ENCODE data around the gene WDR73. TPM values are rescaled to one million over a fixed set of nuclear protein-coding genes. Genes with fewer than 3 reads are reported as not detected.

Gene WDR73
- polyA plus RNA-seq, 2 of the 4 experiments (the other 2 are of a cell fraction) = 41.0 to 44.7 TPM

GRCh38 chr15:84653584-84653909 lies 536 bp downstream of the WDR73 start:
- no peak; a peak in 1 of 6 replicates for ATAC-seq
- peak overlapping the region; percentile 86 for H3K4me2 ChIP-seq
- ChIA-PET POLR2A (interaction anchor here (0.7 to 2.1 kb wide), 10 partner anchors 9 to 274 kb away, joined by 3 to 15 read pairs (median 6); partner anchors contain the start of genes SEC11A and ZSCAN2), CTCF (interaction anchor here (0.6 to 8.6 kb wide), 18 partner anchors 9 to 515 kb away, joined by 3 to 85 read pairs (median 4); no protein-coding TSS in a partner anchor)
- H3K27ac ChIP-seq = peak overlapping the region; percentile 90 to 95
- 9% methylated on average over 7 of the region's 7 CpGs for WGBS (ENCODE audit: missing lambda C conversion rate)
- H3K4me3 ChIP-seq = peak overlapping the region; percentile 73
- no peaks in the 10 kb centered on the region for H3K9me3 ChIP-seq
- FAIRE-seq = no peak
- peaks cover 42% of the 10 kb centered on the region for H3K4me1 ChIP-seq
- DNase-seq (ENCODE audit: low read depth in 1 of 2, low spot score in 1 of 2) = no peak
- TF ChIP-seq ZFP36 (IDR thresholded peaks at IDR 0.05; ENCODE audit: borderline replicate concordance, partially characterized antibody) (no peak), HOXB13 (CRISPR knock-in tag; IDR thresholded peaks at IDR 0.05; ENCODE audit: low read depth) (0 out of 2 replicates have a peak, but pooled peaks have one; percentile 57), HOXB5 (CRISPR knock-in tag; IDR thresholded peaks at IDR 0.05) (0 out of 2 replicates have a peak, but pooled peaks have one; percentile 60)

GRCh38 chr15:84649706-84650105 lies 4.4 kb downstream of the WDR73 start:
- Histone ChIP-seq H3K27ac (no peak overlapping the region), H3K9me3 (no peaks in the 10 kb centered on the region), H3K4me2 (no peak overlapping the region), H3K4me3 (no peak overlapping the region), H3K4me1 (peaks cover 25% of the 10 kb centered on the region)
- CTCF ChIA-PET = interaction anchor here (1.0 to 4.0 kb wide), 4 partner anchors 50 to 285 kb away, joined by 3 to 18 read pairs (median 4); partner anchors contain the start of gene ZSCAN2
- DNase-seq (ENCODE audit: low read depth in 1 of 2, low spot score in 1 of 2) = no peak
- no peak for FAIRE-seq
- ATAC-seq = no peak
- POLR2A ChIA-PET = no interaction called here
- WGBS (ENCODE audit: missing lambda C conversion rate) = 93% methylated on average over 2 of the region's 2 CpGs
- TF ChIP-seq JUN (IDR thresholded peaks at IDR 0.05) = 0 out of 5 replicates have a peak, but pooled peaks of 1 of the 2 experiments have one; percentile 27
- TF ChIP-seq, protein P1, sequence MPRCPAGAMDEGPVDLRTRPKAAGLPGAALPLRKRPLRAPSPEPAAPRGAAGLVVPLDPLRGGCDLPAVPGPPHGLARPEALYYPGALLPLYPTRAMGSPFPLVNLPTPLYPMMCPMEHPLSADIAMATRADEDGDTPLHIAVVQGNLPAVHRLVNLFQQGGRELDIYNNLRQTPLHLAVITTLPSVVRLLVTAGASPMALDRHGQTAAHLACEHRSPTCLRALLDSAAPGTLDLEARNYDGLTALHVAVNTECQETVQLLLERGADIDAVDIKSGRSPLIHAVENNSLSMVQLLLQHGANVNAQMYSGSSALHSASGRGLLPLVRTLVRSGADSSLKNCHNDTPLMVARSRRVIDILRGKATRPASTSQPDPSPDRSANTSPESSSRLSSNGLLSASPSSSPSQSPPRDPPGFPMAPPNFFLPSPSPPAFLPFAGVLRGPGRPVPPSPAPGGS (IDR thresholded peaks at IDR 0.05) = no peak

DNA sequence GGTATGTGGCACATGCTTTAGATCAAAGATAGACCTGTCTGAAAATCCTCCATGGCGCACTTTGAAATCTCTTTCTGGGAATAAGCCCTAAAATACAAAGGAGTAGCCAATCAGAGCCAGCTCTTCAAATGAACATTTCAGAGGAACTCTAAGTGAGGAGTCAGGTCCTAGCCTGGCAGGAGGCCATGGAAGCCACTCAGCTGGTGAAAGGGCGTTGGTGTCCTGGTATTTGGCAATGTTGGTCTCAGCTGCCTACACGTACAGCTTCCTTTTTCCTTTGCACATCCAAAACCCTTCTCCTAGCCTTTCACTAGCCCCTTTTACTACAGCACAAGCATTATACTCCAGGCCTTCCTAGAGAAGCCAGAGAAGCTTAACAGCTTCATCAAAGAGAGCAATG lies 5.5 kb downstream of the WDR73 start:
- no peak overlapping the region for H3K27ac ChIP-seq
- H3K4me1 ChIP-seq = peaks cover 25% of the 10 kb centered on the region
- TF ChIP-seq BHLHE40 (IDR thresholded peaks at IDR 0.05; ENCODE audit: low read depth, low read length) (no peak), HOXB13 (CRISPR knock-in tag; IDR thresholded peaks at IDR 0.05; ENCODE audit: low read depth) (no peak), NPAS2 (CRISPR knock-in tag; IDR thresholded peaks at IDR 0.05; ENCODE audit: borderline replicate concordance) (no peak), ZSCAN20 (CRISPR knock-in tag; IDR thresholded peaks at IDR 0.05) (no peak), POLR2A (IDR thresholded peaks at IDR 0.05; ENCODE audit: low read length) (no peak), CBX8 (IDR thresholded peaks at IDR 0.05) (no peak), SREBF2 (IDR thresholded peaks at IDR 0.05) (no peak), TFCP2L1 (CRISPR knock-in tag; IDR thresholded peaks at IDR 0.05) (no peak), CHD4 (IDR thresholded peaks at IDR 0.05; ENCODE audit: borderline replicate concordance) (no peak), HES2 (IDR thresholded peaks at IDR 0.05) (no peak), HDAC2 (IDR thresholded peaks at IDR 0.05) (no peak), RCOR1 (IDR thresholded peaks at IDR 0.05; ENCODE audit: low read depth, low read length) (no peak)
- TF ChIP-seq, protein P2, sequence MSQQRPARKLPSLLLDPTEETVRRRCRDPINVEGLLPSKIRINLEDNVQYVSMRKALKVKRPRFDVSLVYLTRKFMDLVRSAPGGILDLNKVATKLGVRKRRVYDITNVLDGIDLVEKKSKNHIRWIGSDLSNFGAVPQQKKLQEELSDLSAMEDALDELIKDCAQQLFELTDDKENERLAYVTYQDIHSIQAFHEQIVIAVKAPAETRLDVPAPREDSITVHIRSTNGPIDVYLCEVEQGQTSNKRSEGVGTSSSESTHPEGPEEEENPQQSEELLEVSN (IDR thresholded peaks at IDR 0.05; ENCODE audit: borderline replicate concordance, low read depth) = no peak
- TF ChIP-seq, protein P1 (IDR thresholded peaks at IDR 0.05) = no peak
- DNase-seq (ENCODE audit: low read depth in 1 of 2, low spot score in 1 of 2) = no peak
- no peak overlapping the region for H3K4me3 ChIP-seq
- WGBS (ENCODE audit: missing lambda C conversion rate) = 85% methylated on average over 3 of the region's 3 CpGs
- FAIRE-seq = no peak
- ChIA-PET CTCF (interaction anchor here (0.6 to 4.0 kb wide), 10 partner anchors 10 to 279 kb away, joined by 3 to 18 read pairs (median 4); partner anchors contain the start of genes NMB and ZSCAN2), POLR2A (interaction anchor here (0.6 to 0.7 kb wide), 2 partner anchors 18 to 69 kb away, joined by 4 to 5 read pairs; no protein-coding TSS in a partner anchor)
- H3K9me3 ChIP-seq = no peaks in the 10 kb centered on the region
- ATAC-seq = no peak
- H3K4me2 ChIP-seq = no peak overlapping the region

- no peak for DNase-seq (ENCODE audit: low read depth in 1 of 2, low spot score in 1 of 2)
- CTCF ChIA-PET = interaction anchor here (0.9 to 4.0 kb wide), 10 partner anchors 11 to 306 kb away, joined by 3 to 18 read pairs (median 6); partner anchors contain the start of genes NMB and ZSCAN2
- H3K4me3 ChIP-seq = no peak overlapping the region
- POLR2A ChIA-PET = no interaction called here
- no peaks in the 10 kb centered on the region for H3K9me3 ChIP-seq
- TF ChIP-seq FOSB (CRISPR knock-in tag; IDR thresholded peaks at IDR 0.05) (no peak), MAZ (IDR thresholded peaks at IDR 0.05; ENCODE audit: borderline replicate concordance, low read depth, low read length) (no peak), MAFK (IDR thresholded peaks at IDR 0.05; ENCODE audit: partially characterized antibody) (no peak), ATOH8 (CRISPR knock-in tag; IDR thresholded peaks at IDR 0.05; ENCODE audit: low read depth) (no peak), CEBPB (IDR thresholded peaks at IDR 0.05) (no peak), CTCF (IDR thresholded peaks at IDR 0.05) (no peak), EP300 (IDR thresholded peaks at IDR 0.05) (no peak)
- peaks cover 17% of the 10 kb centered on the region for H3K4me1 ChIP-seq
- H3K27ac ChIP-seq = no peak overlapping the region
- FAIRE-seq = no peak
- ATAC-seq = no peak
- H3K4me2 ChIP-seq = no peak overlapping the region
Observed at GRCh38 chr15:84647726-84648125, 6.4 kb downstream of the WDR73 start.
